Right lobe of liver (tissue), 4 donors: ENCODE results near the gene CLRN1.
A peak's percentile ranks its signal among the peaks of the same experiment; 100 is the strongest.

Experiments used
- POLR2A ChIP-seq: fragments of 450-650 bp; IDR thresholded peaks from one replicate; pipeline ENCODE4 v1.6.1; 2017; ENCODE audit warnings: antibody characterized with exemption, mild to moderate bottlenecking
- TF ChIP-seq, protein P1 (sequence below), 4 donors: fragments of 200-600 bp in 3 of 4; fragments of 450-650 bp in 1 of 4; IDR thresholded peaks; one replicate each; pipeline versions ENCODE4 v1.5.1 to v1.8.0; 2016 to 2022; ENCODE audit warnings: antibody characterized with exemption in 4 of 4, mild to moderate bottlenecking in 2 of 4
- donor health status: DM: no; HTN: no; CAD: no.
- donor health status: DM: no; HTN: no; CAD: no.
- donor health status: DM: no; HTN: yes; CAD: no.

DNA sequence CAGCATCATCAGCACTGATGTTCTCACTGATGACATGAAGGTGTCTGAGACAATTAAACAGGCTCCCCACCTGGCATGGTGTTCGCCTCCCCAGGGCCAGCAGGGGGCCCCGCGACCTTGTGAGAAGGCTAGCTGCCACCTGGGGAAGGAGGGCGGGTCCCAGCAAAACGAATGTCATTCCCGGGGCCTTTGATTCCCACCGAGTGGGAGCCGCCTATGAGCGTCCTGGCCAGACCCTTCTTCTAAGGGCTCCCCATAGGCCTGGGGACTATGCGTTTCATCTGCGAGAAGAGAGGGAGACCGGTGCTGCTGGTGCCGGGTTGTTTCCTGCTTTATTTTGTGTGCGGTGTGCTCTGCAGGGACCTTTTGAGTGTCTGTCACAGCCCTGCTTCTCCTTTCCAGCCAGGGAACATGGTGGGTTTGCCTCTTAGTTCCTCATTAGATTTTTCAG lies 46.8 kb downstream of the CLRN1 start:
- TF ChIP-seq, protein P1, sequence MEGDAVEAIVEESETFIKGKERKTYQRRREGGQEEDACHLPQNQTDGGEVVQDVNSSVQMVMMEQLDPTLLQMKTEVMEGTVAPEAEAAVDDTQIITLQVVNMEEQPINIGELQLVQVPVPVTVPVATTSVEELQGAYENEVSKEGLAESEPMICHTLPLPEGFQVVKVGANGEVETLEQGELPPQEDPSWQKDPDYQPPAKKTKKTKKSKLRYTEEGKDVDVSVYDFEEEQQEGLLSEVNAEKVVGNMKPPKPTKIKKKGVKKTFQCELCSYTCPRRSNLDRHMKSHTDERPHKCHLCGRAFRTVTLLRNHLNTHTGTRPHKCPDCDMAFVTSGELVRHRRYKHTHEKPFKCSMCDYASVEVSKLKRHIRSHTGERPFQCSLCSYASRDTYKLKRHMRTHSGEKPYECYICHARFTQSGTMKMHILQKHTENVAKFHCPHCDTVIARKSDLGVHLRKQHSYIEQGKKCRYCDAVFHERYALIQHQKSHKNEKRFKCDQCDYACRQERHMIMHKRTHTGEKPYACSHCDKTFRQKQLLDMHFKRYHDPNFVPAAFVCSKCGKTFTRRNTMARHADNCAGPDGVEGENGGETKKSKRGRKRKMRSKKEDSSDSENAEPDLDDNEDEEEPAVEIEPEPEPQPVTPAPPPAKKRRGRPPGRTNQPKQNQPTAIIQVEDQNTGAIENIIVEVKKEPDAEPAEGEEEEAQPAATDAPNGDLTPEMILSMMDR (IDR thresholded peaks at IDR 0.05): peak; percentile 49 to 59 (median 52)
- TF ChIP-seq POLR2A: no peak
